ENCODE measurements around the gene LYPD4. TPM values are rescaled to one million over a fixed set of nuclear protein-coding genes. Genes with fewer than 3 reads are reported as not detected.

The LYPD4 gene, protein sequence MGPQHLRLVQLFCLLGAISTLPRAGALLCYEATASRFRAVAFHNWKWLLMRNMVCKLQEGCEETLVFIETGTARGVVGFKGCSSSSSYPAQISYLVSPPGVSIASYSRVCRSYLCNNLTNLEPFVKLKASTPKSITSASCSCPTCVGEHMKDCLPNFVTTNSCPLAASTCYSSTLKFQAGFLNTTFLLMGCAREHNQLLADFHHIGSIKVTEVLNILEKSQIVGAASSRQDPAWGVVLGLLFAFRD
- not detected for total RNA-seq
- under 1 TPM in 1 of 3 donors, not detected in 2; 0.08 TPM for polyA plus RNA-seq
- long read RNA-seq, donor 1 = 0 reads
- long read RNA-seq, donor 2 = 0 reads
- long read RNA-seq, donor 3 = 0 reads
- long read RNA-seq, donor 4 = 0 reads
- long read RNA-seq, donor 5 = 0 reads
- long read RNA-seq, donor 6 = 0 reads
- long read RNA-seq, donor 7 = 0 reads
- long read RNA-seq, donor 8 = 0 reads
- long read RNA-seq, donor 9 = 0 reads
- long read RNA-seq, donor 10 = 0 reads

DNA sequence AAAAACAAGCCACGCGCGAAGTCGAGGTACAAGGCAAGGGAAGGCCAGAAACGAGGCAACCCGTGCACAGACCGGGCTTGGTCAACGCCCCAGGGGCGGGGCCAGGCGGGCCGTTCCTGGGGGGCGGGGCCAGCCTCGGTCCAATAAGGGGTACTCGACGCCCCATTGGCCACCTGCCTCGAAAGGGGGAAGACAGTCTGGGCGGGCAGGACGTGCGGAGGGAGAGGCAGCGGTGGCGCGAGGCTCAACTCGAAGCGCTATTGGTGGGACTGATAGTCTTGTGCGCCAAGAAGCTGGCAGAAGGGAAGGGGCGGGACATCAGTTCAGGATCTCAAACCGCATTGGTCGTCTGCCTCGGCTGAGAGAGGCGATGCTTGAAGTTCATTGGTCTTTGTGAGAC lies at the start of gene LYPD4:
LYPD4 (minus strand) TSS at position 83 of the 400 bp plus-strand sequence. CDS start 5,398 bp downstream, outside the sequence.
- no peak for DNase-seq
- Histone ChIP-seq H3K4me1 (replicated peaks in 1 of 2) (no peaks in the 10 kb centered on the region), H3K27ac (no peak within 1 kb of the TSS), H3K36me3 (replicated peaks in 1 of 2) (no peaks in the 10 kb centered on the region), H3K4me3 (no peak within 1 kb of the TSS), H3K9me3 (replicated peaks in 1 of 3) (no peaks in the 10 kb centered on the region), H3K27me3 (no peaks in the 10 kb centered on the region)
- intact Hi-C loops (cut with DNase I) = no loop called here
- WGBS, 4 donors = 76 to 84% (median 79%) methylated on average over 26 to 30 of the region's 30 CpGs
- TF ChIP-seq, protein P1, sequence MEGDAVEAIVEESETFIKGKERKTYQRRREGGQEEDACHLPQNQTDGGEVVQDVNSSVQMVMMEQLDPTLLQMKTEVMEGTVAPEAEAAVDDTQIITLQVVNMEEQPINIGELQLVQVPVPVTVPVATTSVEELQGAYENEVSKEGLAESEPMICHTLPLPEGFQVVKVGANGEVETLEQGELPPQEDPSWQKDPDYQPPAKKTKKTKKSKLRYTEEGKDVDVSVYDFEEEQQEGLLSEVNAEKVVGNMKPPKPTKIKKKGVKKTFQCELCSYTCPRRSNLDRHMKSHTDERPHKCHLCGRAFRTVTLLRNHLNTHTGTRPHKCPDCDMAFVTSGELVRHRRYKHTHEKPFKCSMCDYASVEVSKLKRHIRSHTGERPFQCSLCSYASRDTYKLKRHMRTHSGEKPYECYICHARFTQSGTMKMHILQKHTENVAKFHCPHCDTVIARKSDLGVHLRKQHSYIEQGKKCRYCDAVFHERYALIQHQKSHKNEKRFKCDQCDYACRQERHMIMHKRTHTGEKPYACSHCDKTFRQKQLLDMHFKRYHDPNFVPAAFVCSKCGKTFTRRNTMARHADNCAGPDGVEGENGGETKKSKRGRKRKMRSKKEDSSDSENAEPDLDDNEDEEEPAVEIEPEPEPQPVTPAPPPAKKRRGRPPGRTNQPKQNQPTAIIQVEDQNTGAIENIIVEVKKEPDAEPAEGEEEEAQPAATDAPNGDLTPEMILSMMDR (IDR thresholded peaks at IDR 0.05) = no peak
- no peak for TF ChIP-seq POLR2A (IDR thresholded peaks at IDR 0.05)

DNA sequence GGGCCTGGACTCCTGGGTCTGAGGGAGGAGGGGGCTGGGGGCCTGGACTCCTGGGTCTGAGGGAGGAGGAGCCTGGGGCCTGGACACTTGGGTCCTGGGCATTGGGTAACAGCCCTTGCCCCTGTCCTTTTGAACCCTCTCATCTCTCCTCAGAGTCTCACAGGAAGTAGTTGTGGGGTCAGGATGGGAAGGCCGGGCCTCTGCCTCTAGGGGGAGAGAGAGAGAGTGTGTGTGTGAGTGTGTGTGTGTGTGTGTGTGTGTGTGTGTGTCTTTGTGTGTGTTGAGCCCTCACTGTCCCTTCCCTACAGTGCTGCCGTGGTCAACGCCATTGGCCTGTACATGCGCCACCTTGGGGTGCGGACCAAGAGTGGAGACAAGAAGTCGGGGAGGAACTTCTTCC lies 49.4 kb upstream of the LYPD4 start:
- DNase-seq = no peak
- Histone ChIP-seq H3K36me3 (replicated peaks in 1 of 2) (peaks cover 0 to 56% of the 10 kb centered on the region in 2 donors), H3K27ac (no peak overlapping the region), H3K27me3 (no peaks in the 10 kb centered on the region), H3K4me1 (replicated peaks in 1 of 2) (no peaks in the 10 kb centered on the region), H3K9me3 (replicated peaks in 1 of 3) (no peaks in the 10 kb centered on the region), H3K4me3 (no peak overlapping the region)
- no peak for TF ChIP-seq POLR2A (IDR thresholded peaks at IDR 0.05)
- TF ChIP-seq, protein P1 (IDR thresholded peaks at IDR 0.05) = no peak
- intact Hi-C loops (cut with DNase I) = no loop called here
- 74 to 86% (median 80%) methylated on average over 6 of the region's 6 CpGs for WGBS, 4 donors

DNA sequence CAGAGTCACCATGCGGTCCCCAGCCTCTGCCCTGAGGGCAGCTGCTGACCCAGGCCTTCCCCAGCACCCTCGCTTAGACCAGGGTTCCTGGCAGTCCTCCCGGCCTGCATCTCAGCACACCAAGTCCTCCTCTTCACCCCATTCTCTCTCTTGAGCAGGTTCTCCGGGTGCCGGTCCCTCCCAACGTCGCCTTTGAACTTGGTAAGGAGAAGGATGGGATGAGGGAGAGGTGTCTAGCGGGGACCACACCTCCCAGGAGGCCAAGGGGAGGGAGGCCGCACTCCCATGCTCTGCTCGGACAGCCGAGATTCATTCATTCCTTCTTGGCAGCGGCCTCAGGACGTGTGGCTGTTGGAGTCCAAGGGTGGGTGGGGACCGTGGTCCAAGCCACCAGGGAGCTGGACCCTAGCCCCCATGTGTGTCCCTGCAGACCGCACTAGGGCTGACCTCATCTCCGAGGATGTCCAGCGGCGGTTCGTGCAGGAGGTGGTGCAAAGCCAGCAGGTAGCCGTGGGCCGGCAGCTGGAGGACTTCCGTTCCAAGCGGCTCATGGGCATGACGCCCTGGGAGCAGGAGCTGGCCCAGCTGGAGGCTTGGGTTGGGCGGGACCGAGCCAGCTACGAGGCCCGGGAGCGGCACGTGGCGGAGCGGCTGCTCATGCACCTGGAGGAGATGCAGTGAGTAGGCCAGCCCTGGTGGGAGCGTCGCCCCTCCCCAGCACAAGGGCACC lies 47.9 kb upstream of the LYPD4 start:
- no peak overlapping the region for H3K27ac ChIP-seq
- 91 to 94% (median 93%) methylated on average over 7 to 34 of the region's 34 CpGs for WGBS, 4 donors
- DNase-seq = no peak
- H3K4me3 ChIP-seq = no peak overlapping the region
- H3K27me3 ChIP-seq = no peaks in the 10 kb centered on the region
- intact Hi-C loops (cut with DNase I) = no loop called here
- H3K9me3 ChIP-seq (replicated peaks in 1 of 3) = no peaks in the 10 kb centered on the region
- peaks cover 0 to 51% of the 10 kb centered on the region in 2 donors for H3K36me3 ChIP-seq (replicated peaks in 1 of 2)
- no peak for TF ChIP-seq POLR2A (IDR thresholded peaks at IDR 0.05)
- H3K4me1 ChIP-seq (replicated peaks in 1 of 2) = no peaks in the 10 kb centered on the region

DNA sequence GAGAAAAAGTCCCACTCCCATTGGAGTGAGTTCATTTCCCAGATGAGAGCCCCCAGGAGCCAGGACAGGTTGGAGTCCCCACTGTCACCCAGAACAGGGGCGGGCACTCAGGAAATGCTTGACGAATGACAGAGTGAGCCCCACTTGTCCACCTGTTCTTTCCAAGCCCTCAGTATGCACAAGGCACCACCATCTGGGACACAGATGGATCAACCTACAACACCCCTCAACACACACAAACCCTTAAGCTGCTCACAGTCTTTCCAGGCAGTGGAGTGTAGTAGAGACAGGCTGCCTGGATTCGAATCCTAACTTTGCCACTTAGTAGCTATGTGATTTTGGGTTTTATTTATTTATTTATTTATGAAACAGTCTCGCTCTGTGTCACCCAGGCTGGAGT lies 46.5 kb upstream of the LYPD4 start:
- H3K27me3 ChIP-seq = no peaks in the 10 kb centered on the region
- DNase-seq = no peak
- 93 to 97% (median 96%) methylated on average over 4 of the region's 4 CpGs for WGBS, 4 donors
- no peak overlapping the region for H3K4me3 ChIP-seq
- intact Hi-C loops (cut with DNase I) = no loop called here
- H3K9me3 ChIP-seq (replicated peaks in 1 of 3) = no peaks in the 10 kb centered on the region
- H3K4me1 ChIP-seq (replicated peaks in 1 of 2) = no peaks in the 10 kb centered on the region
- H3K27ac ChIP-seq = no peak overlapping the region
- TF ChIP-seq, protein P1 (IDR thresholded peaks at IDR 0.05) = no peak
- TF ChIP-seq POLR2A (IDR thresholded peaks at IDR 0.05) = no peak
- H3K36me3 ChIP-seq (replicated peaks in 1 of 2) = peaks cover 0 to 47% of the 10 kb centered on the region in 2 donors

Measured in adrenal gland (tissue), 19 donors.